ENCODE data around the gene ZNF175.
A peak's percentile ranks its signal among the peaks of the same experiment; 100 is the strongest.

ZNF175 gene

DNA sequence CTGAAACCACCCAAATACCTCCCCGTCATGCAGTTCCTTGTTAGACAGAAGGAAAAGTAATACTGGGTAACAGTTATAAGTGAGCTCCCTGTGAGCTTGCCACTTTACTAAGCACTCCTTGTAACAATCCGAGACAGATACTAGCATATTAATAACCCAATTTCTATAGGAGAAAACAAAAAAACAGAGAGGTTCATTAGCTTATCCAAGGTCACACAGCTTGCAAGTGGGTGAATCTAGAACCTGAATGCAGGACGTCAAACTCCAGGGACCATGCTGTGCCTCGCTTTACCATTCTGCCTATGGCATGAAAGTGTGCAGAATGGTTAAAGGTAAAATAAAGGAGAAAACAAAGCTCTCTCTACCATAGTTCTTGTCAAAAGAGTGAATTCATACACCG, 43.7 kb downstream of the ZNF175 start:
- no peak for DNase-seq (ENCODE audit: low read depth in 1 of 2, low spot score in 1 of 2)
- H3K4me3 ChIP-seq (replicated peaks; ENCODE audit: insufficient read depth, low read length), result no peak overlapping the region
- no peak overlapping the region for H3K27ac ChIP-seq (replicated peaks)
- TF ChIP-seq GABPA (IDR thresholded peaks at IDR 0.05; ENCODE audit: low read depth) (no peak), SPI1 (IDR thresholded peaks at IDR 0.05; ENCODE audit: borderline replicate concordance, low read depth) (no peak)
- TF ChIP-seq, protein P1, sequence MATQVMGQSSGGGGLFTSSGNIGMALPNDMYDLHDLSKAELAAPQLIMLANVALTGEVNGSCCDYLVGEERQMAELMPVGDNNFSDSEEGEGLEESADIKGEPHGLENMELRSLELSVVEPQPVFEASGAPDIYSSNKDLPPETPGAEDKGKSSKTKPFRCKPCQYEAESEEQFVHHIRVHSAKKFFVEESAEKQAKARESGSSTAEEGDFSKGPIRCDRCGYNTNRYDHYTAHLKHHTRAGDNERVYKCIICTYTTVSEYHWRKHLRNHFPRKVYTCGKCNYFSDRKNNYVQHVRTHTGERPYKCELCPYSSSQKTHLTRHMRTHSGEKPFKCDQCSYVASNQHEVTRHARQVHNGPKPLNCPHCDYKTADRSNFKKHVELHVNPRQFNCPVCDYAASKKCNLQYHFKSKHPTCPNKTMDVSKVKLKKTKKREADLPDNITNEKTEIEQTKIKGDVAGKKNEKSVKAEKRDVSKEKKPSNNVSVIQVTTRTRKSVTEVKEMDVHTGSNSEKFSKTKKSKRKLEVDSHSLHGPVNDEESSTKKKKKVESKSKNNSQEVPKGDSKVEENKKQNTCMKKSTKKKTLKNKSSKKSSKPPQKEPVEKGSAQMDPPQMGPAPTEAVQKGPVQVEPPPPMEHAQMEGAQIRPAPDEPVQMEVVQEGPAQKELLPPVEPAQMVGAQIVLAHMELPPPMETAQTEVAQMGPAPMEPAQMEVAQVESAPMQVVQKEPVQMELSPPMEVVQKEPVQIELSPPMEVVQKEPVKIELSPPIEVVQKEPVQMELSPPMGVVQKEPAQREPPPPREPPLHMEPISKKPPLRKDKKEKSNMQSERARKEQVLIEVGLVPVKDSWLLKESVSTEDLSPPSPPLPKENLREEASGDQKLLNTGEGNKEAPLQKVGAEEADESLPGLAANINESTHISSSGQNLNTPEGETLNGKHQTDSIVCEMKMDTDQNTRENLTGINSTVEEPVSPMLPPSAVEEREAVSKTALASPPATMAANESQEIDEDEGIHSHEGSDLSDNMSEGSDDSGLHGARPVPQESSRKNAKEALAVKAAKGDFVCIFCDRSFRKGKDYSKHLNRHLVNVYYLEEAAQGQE (IDR thresholded peaks at IDR 0.05; ENCODE audit: insufficient replicate concordance, low read depth), result no peak
- TF ChIP-seq, protein P2, sequence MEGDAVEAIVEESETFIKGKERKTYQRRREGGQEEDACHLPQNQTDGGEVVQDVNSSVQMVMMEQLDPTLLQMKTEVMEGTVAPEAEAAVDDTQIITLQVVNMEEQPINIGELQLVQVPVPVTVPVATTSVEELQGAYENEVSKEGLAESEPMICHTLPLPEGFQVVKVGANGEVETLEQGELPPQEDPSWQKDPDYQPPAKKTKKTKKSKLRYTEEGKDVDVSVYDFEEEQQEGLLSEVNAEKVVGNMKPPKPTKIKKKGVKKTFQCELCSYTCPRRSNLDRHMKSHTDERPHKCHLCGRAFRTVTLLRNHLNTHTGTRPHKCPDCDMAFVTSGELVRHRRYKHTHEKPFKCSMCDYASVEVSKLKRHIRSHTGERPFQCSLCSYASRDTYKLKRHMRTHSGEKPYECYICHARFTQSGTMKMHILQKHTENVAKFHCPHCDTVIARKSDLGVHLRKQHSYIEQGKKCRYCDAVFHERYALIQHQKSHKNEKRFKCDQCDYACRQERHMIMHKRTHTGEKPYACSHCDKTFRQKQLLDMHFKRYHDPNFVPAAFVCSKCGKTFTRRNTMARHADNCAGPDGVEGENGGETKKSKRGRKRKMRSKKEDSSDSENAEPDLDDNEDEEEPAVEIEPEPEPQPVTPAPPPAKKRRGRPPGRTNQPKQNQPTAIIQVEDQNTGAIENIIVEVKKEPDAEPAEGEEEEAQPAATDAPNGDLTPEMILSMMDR (IDR thresholded peaks at IDR 0.05; ENCODE audit: insufficient read depth, low read length), result no peak
- no peaks in the 10 kb centered on the region for H3K27me3 ChIP-seq (ENCODE audit: insufficient read depth, poor library complexity, severe bottlenecking)

DNA sequence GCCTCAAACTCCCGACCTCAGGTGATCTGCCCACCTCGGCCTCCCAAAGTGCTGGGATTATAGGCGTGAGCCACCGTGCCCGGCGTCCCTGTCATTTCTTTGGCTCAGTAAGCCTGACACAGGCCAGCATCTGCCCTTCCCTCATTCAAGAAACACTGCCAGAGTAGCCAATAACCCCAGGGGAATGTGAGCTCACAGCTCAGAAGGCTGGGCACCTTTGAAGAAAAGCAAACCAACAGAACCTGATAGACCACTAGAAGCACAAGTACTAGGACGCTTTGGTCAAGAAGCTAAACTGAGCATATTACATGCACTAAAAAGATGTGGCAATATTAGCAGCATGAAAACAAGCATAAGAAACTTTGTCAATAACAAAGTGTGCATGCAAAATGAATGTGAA, 44.9 kb downstream of the ZNF175 start:
- no peak for DNase-seq (ENCODE audit: low read depth in 1 of 2, low spot score in 1 of 2)
- no peaks in the 10 kb centered on the region for H3K27me3 ChIP-seq (ENCODE audit: insufficient read depth, poor library complexity, severe bottlenecking)
- H3K4me3 ChIP-seq (replicated peaks; ENCODE audit: insufficient read depth, low read length), result no peak overlapping the region
- H3K27ac ChIP-seq (replicated peaks), result no peak overlapping the region
- TF ChIP-seq POLR2AphosphoS5 (IDR thresholded peaks at IDR 0.05; ENCODE audit: low read depth) (no peak), SPI1 (IDR thresholded peaks at IDR 0.05; ENCODE audit: borderline replicate concordance, low read depth) (no peak)
- TF ChIP-seq, protein P1 (IDR thresholded peaks at IDR 0.05; ENCODE audit: insufficient replicate concordance, low read depth), result no peak
- TF ChIP-seq, protein P2 (IDR thresholded peaks at IDR 0.05; ENCODE audit: insufficient read depth, low read length), result no peak

DNA sequence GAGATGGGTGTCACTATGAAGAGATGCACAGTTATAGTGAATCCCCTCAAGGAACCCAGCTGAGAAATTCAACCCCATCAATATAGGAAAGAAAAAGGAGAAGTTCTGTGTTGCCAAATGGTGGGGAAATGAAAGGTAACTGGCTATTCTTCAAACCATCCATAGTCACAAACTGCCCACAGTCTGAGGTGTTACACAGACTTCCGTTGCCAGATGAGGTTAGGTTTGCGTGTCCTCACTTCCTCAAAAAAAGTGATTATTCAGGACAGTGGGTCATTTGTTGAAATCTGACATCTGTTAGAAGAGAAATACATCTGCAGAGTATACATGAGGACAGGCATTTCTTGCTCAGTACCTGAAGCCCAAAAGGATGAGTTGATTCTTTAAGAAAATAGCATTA, 50.1 kb downstream of the ZNF175 start:
- Histone ChIP-seq H3K27ac (replicated peaks) (peak overlapping the region; percentile 57), H3K4me3 (replicated peaks; ENCODE audit: insufficient read depth, low read length) (no peak overlapping the region), H3K27me3 (ENCODE audit: insufficient read depth, poor library complexity, severe bottlenecking) (no peaks in the 10 kb centered on the region)
- DNase-seq (ENCODE audit: low read depth in 1 of 2, low spot score in 1 of 2), result peak in 1 of 2 experiments; percentile 96
- TF ChIP-seq GABPA (IDR thresholded peaks at IDR 0.05; ENCODE audit: low read depth) (no peak), SPI1 (IDR thresholded peaks at IDR 0.05; ENCODE audit: borderline replicate concordance, low read depth) (peak; percentile 99), POLR2AphosphoS5 (IDR thresholded peaks at IDR 0.05; ENCODE audit: low read depth) (peak; percentile 91)
- TF ChIP-seq, protein P1 (IDR thresholded peaks at IDR 0.05; ENCODE audit: insufficient replicate concordance, low read depth), result peak; percentile 19
- TF ChIP-seq, protein P2 (IDR thresholded peaks at IDR 0.05; ENCODE audit: insufficient read depth, low read length), result no peak
